Testis (tissue), 3 donors: ENCODE measurements around the gene GABBR2. TPM values are rescaled to one million over a fixed set of nuclear protein-coding genes. Genes with fewer than 3 reads are reported as not detected.

Source experiments
- DNase-seq: peaks from one replicate; pipeline ENCODE4 v3.0.0-alpha.2; 2019
- H3K27ac ChIP-seq, 2 donors: fragments of 200-600 bp; sonication (generic); one replicate each; pipeline ENCODE4 v1.5.1; 2019
- H3K27me3 ChIP-seq: fragments of 200-600 bp; sonication (generic); one replicate; pipeline ENCODE4 v1.5.1; 2019
- H3K36me3 ChIP-seq: fragments of 200-600 bp; sonication (generic); one replicate; pipeline ENCODE4 v1.5.1; 2017; ENCODE audit warnings: low read depth; ENCODE audit errors: missing control alignments
- H3K4me1 ChIP-seq: fragments of 200-600 bp; sonication (generic); one replicate; pipeline ENCODE4 v1.5.1; 2019
- H3K4me3 ChIP-seq, 2 donors: fragments of 200-600 bp; sonication (generic); one replicate each; pipeline ENCODE4 v1.5.1; 2017 to 2019
- H3K9me3 ChIP-seq: fragments of 200-600 bp; sonication (generic); one replicate; pipeline ENCODE4 v1.5.1; 2017
- CTCF ChIP-seq, 3 experiments: fragments of 450-650 bp in 2 of 3; fragments of 200-600 bp in 1 of 3; sonication (generic) in 1 of 3; IDR thresholded peaks; one replicate each; pipeline ENCODE4 v1.5.1; 2016 to 2019; ENCODE audit warnings: antibody characterized with exemption in 3 of 3, mild to moderate bottlenecking in 2 of 3, moderate library complexity in 1 of 3
- POLR2A ChIP-seq: fragments of 450-650 bp; IDR thresholded peaks from one replicate; pipeline ENCODE4 v1.6.1; 2017; ENCODE audit warnings: antibody characterized with exemption, mild to moderate bottlenecking, moderate library complexity
- WGBS, 2 donors: methylation state at CpG; one replicate each; pipeline ENCODE4 v1.1.5; 2018; 5-methylcytosine and 5-hydroxymethylcytosine counted together
- intact Hi-C: fragments of 100-400 bp; cut with DNase I; formaldehyde crosslinking; loops from one replicate; pipeline ENCODE4 v1.15.1; 2023; ENCODE audit warnings: low total_unique reads
- polyA plus RNA-seq: library from polyadenylated mRNA; stranded (reverse); fragments of 350-450 nt; fragmentation: Illumina TruSeq; extraction: RNeasy Lipid Tissue Mini Kit (QIAGEN cat#74804); gene quantifications from one replicate; pipeline ENCODE4 v1.2.3, GENCODE V29; 2014; ENCODE audit warnings: low read depth, low replicate concordance; ENCODE audit not compliant: insufficient read depth
- total RNA-seq, 2 donors: library from RNA; depleted of rRNA; stranded (reverse); fragments of >200 nt; gene quantifications; one replicate each; pipeline ENCODE4 v1.2.3, GENCODE V29; 2016

GABBR2 gene
- total and polyA plus RNA-seq, 3 donors from 2014 or later: 3.0 to 8.1 (median 6.9) TPM

DNA sequence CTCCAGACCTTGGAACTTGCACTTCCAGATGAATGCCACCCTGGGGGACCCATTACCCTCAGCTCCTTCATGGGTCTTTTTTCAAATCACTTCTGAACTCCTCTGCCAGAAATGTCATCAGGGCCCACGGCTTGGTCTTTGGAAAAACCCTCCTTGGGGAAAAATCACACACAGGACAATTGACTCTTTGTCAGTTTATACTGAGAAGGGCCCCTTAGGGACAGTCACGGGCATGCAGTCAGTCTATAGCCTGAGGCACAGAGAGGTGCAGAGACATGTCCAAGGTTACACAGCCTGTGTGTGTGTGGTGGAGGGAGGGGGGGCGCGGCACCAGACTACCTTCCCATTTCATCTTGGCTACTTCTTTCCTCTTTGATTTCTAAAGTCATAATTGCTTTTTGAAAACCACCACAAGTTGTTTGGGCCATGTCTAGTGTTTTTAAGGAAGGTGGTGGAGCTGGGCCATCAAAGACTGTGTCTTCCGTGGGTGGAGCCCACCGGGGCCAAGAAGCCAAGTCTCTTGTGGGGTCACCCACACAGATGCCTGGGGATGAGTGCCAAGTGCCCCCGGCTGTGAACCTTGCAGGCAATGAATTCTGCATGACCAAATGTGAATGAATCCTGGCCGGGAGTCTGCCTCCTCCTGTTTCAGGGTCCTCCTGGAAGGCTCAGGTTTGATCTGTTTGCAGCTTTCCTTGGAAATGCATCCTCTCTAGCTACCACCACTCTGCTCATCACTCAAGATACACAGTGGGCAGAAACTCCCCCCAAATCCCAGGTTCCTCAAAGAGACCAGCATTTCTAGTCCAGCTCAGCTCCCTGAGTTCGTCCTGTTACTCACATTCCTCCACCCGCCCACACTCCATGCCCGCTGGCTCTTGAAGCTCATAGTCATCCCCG, 253.2 kb downstream of the GABBR2 start:
- Histone ChIP-seq H3K4me1 (peaks cover 5% of the 10 kb centered on the region), H3K36me3 (no peaks in the 10 kb centered on the region), H3K27me3 (no peaks in the 10 kb centered on the region), H3K27ac (no peak overlapping the region), H3K9me3 (no peaks in the 10 kb centered on the region), H3K4me3 (no peak overlapping the region)
- WGBS, 2 donors: 55 to 61% methylated on average over 10 to 12 of the region's 12 CpGs
- DNase-seq: no peak
- TF ChIP-seq CTCF (IDR thresholded peaks at IDR 0.05) (no peak), POLR2A (no peak)
- intact Hi-C loops: no loop called here

DNA sequence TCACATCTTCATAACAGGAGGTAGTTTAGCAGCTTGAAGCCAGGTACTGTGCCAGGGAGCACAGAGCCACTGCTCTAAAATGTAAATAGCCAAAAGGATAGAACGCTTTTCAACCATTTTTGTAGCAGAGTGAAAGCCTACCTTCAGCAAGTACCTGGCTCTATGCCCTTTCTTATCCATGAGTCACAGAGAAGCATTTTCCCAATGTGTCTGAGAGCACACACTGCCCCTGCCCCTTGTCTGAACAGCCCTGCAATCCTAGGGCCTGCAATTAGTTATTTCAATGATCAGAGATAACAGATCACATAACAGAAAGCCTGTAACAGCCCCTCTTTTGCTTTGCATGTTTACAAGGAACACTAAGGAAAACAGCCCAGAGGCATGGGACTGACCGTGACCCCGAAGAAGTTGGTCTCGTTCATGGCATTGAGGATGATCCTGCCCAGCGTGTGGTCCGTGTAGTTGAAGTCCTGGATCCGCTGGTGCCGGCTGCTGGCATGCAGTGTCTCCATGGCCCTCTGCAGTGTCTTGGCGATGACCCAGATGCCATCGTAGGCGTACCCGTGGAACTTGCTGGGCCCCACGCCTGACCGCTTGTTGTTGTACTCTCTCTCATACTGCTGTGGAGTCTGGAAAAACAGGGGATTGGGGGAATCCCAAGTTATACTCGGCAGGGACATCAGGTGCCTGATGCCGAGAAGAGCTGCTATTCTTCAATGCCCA, 255.0 kb downstream of the GABBR2 start:
- no peaks in the 10 kb centered on the region for H3K36me3 ChIP-seq
- WGBS, 2 donors: 78 to 84% methylated on average over 16 of the region's 16 CpGs
- no peak overlapping the region for H3K4me3 ChIP-seq
- no peak for TF ChIP-seq CTCF (IDR thresholded peaks at IDR 0.05)
- TF ChIP-seq POLR2A: no peak
- H3K27me3 ChIP-seq: no peaks in the 10 kb centered on the region
- intact Hi-C loops: no loop called here
- no peak for DNase-seq
- no peaks in the 10 kb centered on the region for H3K9me3 ChIP-seq
- H3K27ac ChIP-seq: no peak overlapping the region
- H3K4me1 ChIP-seq: peaks cover 5% of the 10 kb centered on the region

GRCh38 chr9:98451576-98451975, 257.2 kb downstream of the GABBR2 start:
- H3K4me3 ChIP-seq: no peak overlapping the region
- intact Hi-C loops: no loop called here
- no peaks in the 10 kb centered on the region for H3K9me3 ChIP-seq
- no peaks in the 10 kb centered on the region for H3K27me3 ChIP-seq
- no peak for DNase-seq
- WGBS, 2 donors: 89 to 94% methylated on average over 1 of the region's 1 CpG
- TF ChIP-seq CTCF (IDR thresholded peaks at IDR 0.05) (no peak), POLR2A (no peak)
- peaks cover 5% of the 10 kb centered on the region for H3K4me1 ChIP-seq
- H3K36me3 ChIP-seq: no peaks in the 10 kb centered on the region
- no peak overlapping the region for H3K27ac ChIP-seq

DNA sequence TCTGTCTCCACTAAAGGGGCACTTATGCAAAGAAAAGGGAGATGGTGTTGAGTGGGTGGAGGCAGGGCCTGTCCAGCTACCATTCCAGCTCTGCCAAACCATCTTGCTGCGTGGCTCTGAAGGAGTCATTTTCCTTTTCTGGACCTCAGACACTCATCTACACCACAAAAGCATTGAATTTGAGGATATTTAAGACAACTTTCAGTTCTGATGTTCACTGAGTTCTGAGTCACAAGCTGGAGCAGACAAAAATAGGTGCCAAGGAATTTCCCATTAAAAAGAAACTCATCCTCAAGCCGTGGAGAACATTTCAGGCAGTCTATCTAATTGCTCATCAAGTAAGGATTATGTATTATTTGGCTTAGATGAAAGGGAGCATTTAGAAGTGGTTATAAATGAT, 258.2 kb downstream of the GABBR2 start:
- no peak for TF ChIP-seq CTCF (IDR thresholded peaks at IDR 0.05)
- TF ChIP-seq POLR2A: no peak
- DNase-seq: no peak
- no peaks in the 10 kb centered on the region for H3K27me3 ChIP-seq
- H3K4me1 ChIP-seq: peaks cover 3% of the 10 kb centered on the region
- H3K27ac ChIP-seq: no peak overlapping the region
- WGBS, 2 donors: 66 to 88% methylated on average over 2 of the region's 2 CpGs
- H3K36me3 ChIP-seq: no peaks in the 10 kb centered on the region
- H3K9me3 ChIP-seq: no peaks in the 10 kb centered on the region
- intact Hi-C loops: no loop called here
- H3K4me3 ChIP-seq: no peak overlapping the region
